Activated T-cell treated with anti-CD3 and anti-CD28 coated beads, Interleukin-2, amount 50 U/mL, for 72 hours (primary cell): ENCODE data around the gene TNFAIP1. TPM values are rescaled to one million over a fixed set of nuclear protein-coding genes. Genes with fewer than 3 reads are reported as not detected.
A peak's percentile ranks its signal among the peaks of the same experiment; 100 is the strongest.

Experiments
- ATAC-seq, 2 donors: fragments of 150-1000 bp; cut with Tn5 transposase; replicated peaks in 1 of 2; 2 replicates each; pipeline ENCODE4 v1.10.0; 2021; ENCODE audit warnings: moderate library complexity in 2 of 2, mild to moderate bottlenecking in 1 of 2
- DNase-seq, 2 donors: peaks; one replicate each; pipeline ENCODE4 v3.0.0; 2021 to 2022; ENCODE audit warnings: mixed read lengths in 1 of 2
- H3K27ac Mint-ChIP-seq: one replicate; pipeline ENCODE4 v1.8.0; 2022; ENCODE audit warnings: mild to moderate bottlenecking, moderate library complexity, mixed read lengths
- H3K27me3 Mint-ChIP-seq: one replicate; pipeline ENCODE4 v1.8.0; 2022; ENCODE audit warnings: low read depth, mixed read lengths
- H3K36me3 Mint-ChIP-seq, 2 donors: one replicate each; pipeline ENCODE4 v1.8.0; 2022; ENCODE audit warnings: mixed read lengths in 2 of 2, mild to moderate bottlenecking in 1 of 2; ENCODE audit not compliant: insufficient read depth in 2 of 2
- H3K4me1 Mint-ChIP-seq: one replicate; pipeline ENCODE4 v1.8.0; 2022; ENCODE audit warnings: low read depth, mixed read lengths
- H3K4me3 Mint-ChIP-seq, 2 donors: one replicate each; pipeline ENCODE4 v1.8.0; 2022; ENCODE audit warnings: mild to moderate bottlenecking in 2 of 2, mixed read lengths in 2 of 2, moderate library complexity in 2 of 2
- H3K9me3 Mint-ChIP-seq, 2 donors: one replicate each; pipeline ENCODE4 v1.8.0; 2022; ENCODE audit warnings: mixed read lengths in 2 of 2
- total RNA-seq, 2 donors: library from RNA; stranded (reverse); gene quantifications; one replicate each; pipeline ENCODE4 v1.2.3, GENCODE V29; 2022

The TNFAIP1 gene
- total RNA-seq, 2 donors from 2014 or later = 20.9 to 22.1 TPM

- Mint-ChIP-seq H3K4me1 (peaks cover 17% of the 10 kb centered on the region), H3K27me3 (no peaks in the 10 kb centered on the region), H3K27ac (peak overlapping the region; percentile 16), H3K36me3 (peaks cover 0 to 3% of the 10 kb centered on the region in 2 donors), H3K4me3 (no peak overlapping the region), H3K9me3 (no peaks in the 10 kb centered on the region)
- DNase-seq = no peak
- ATAC-seq = no peak
These were observed 6.8 kb downstream of the TNFAIP1 start for GRCh38 chr17:28342313-28342712.

- ATAC-seq (no peak), DNase-seq (no peak)
- H3K36me3 Mint-ChIP-seq = peaks cover 0 to 5% of the 10 kb centered on the region in 2 donors
- H3K27ac Mint-ChIP-seq = no peak overlapping the region
- H3K4me1 Mint-ChIP-seq = peaks cover 5% of the 10 kb centered on the region
- H3K9me3 Mint-ChIP-seq = no peaks in the 10 kb centered on the region
- no peak overlapping the region for H3K4me3 Mint-ChIP-seq
- no peaks in the 10 kb centered on the region for H3K27me3 Mint-ChIP-seq
These were observed 8.0 kb downstream of the TNFAIP1 start for GRCh38 chr17:28343491-28343932.

DNA sequence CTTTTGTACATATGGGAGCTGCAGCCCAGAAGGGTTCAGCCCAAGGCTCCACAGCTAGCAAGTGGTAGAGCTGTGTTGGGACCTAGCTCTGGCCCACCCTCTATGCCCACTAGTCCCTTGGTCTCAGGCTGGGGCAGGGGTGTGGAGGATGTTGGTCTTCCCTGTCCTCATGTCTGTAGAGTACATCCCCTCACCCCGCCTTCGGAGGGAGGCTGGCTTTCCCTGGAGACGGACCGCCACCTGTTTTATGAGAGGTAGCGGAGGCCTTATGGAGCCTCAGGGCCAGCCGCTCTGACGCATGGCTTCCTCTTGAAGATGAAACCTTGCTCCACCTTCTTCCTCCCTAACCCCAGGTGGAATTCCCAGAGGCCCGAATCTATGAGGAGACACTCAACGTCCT is 8.4 kb downstream of the TNFAIP1 start:
- H3K36me3 Mint-ChIP-seq = peaks cover 0 to 5% of the 10 kb centered on the region in 2 donors
- ATAC-seq (no peak), DNase-seq (no peak)
- H3K4me3 Mint-ChIP-seq = no peak overlapping the region
- no peak overlapping the region for H3K27ac Mint-ChIP-seq
- peaks cover 4% of the 10 kb centered on the region for H3K4me1 Mint-ChIP-seq
- no peaks in the 10 kb centered on the region for H3K9me3 Mint-ChIP-seq
- H3K27me3 Mint-ChIP-seq = no peaks in the 10 kb centered on the region

GRCh38 chr17:28344435-28344901 is 8.9 kb downstream of the TNFAIP1 start:
- H3K9me3 Mint-ChIP-seq = no peaks in the 10 kb centered on the region
- no peak for DNase-seq
- peaks cover 4% of the 10 kb centered on the region for H3K4me1 Mint-ChIP-seq
- H3K27ac Mint-ChIP-seq = no peak overlapping the region
- H3K36me3 Mint-ChIP-seq = peaks cover 0 to 5% of the 10 kb centered on the region in 2 donors
- peak in 1 of 2 donors; percentile 12 for ATAC-seq
- no peaks in the 10 kb centered on the region for H3K27me3 Mint-ChIP-seq
- H3K4me3 Mint-ChIP-seq = no peak overlapping the region

DNA sequence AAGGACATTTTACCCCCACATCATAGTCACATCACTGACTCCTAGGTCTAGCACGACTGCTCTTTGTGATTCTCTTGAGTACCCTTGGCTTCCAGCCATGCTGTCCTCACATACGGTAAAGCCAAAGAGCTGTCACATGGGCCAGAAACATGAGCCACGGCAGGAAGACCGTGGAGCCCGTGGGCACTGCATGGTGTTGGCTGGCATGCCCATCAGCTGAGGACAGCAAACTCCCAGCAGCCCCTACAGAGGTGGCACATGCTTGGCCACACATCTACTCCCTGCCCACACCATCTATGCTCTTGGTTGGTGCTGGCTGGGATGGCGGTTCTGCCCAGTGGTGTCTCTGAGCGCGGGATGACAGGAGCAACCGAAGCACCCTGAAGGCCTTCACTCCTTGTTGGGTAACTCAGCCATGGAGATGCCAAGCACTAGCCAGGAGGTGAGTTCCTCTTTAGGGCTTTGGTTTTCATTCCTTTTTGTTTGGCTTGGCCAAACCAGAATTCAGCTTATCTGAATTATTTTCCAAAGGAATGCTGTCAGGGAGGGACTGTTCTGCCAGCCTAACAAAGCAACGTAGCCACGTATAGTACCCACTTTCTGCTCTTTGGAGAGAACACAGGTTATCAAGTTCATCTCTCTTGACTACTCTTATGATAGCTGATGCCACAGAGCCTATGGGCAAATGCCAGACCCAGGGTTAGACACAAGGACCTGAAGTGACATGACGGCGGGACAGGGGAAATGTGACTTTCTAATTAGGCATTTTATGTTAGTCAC is 10.0 kb downstream of the TNFAIP1 start:
- no peak overlapping the region for H3K27ac Mint-ChIP-seq
- H3K36me3 Mint-ChIP-seq = peaks cover 0 to 7% of the 10 kb centered on the region in 2 donors
- no peaks in the 10 kb centered on the region for H3K9me3 Mint-ChIP-seq
- ATAC-seq (no peak), DNase-seq (no peak)
- no peaks in the 10 kb centered on the region for H3K27me3 Mint-ChIP-seq
- peaks cover 4% of the 10 kb centered on the region for H3K4me1 Mint-ChIP-seq
- H3K4me3 Mint-ChIP-seq = no peak overlapping the region

GRCh38 chr17:28346199-28346580 is 10.6 kb downstream of the TNFAIP1 start:
- peak overlapping the region; percentile 22 for H3K27ac Mint-ChIP-seq
- no peaks in the 10 kb centered on the region for H3K27me3 Mint-ChIP-seq
- H3K36me3 Mint-ChIP-seq = peaks cover 1 to 9% of the 10 kb centered on the region in 2 donors

DNA sequence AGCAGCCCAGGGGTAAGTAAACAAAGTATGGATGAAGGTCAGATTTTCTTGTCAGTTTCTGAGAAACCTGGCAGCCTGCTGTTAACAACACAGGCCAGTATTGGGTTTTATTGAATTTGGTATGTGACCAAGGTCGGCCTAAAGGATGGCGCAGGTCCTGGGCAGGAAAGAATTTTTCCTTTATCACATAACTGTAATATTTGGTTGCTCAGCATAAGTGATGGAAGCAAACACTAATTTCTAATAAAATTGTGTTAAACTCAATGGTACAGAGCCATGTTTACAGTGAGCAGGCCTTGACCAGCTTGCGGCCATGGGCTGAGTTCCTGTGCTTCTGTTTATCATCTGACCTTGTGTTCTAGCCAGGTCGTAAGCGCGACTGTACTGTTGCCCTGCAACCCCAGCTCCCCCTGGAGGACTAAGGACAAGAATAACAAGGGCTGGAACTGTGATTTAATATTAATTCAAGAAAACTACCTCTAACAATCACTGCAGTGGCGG is 11.2 kb downstream of the TNFAIP1 start:
- H3K9me3 Mint-ChIP-seq = no peaks in the 10 kb centered on the region
- no peak overlapping the region for H3K4me3 Mint-ChIP-seq
- peaks cover 1 to 9% of the 10 kb centered on the region in 2 donors for H3K36me3 Mint-ChIP-seq
- H3K27me3 Mint-ChIP-seq = no peaks in the 10 kb centered on the region
- no peak overlapping the region for H3K27ac Mint-ChIP-seq
- ATAC-seq (no peak), DNase-seq (no peak)
- peaks cover 4% of the 10 kb centered on the region for H3K4me1 Mint-ChIP-seq

More at GRCh38 chr17:28346199-28346580, 10.6 kb downstream of the TNFAIP1 start:
- Mint-ChIP-seq H3K4me1 (peaks cover 4% of the 10 kb centered on the region), H3K4me3 (no peak overlapping the region), H3K9me3 (no peaks in the 10 kb centered on the region)
- DNase-seq (no peak), ATAC-seq (no peak)

GRCh38 chr17:28347261-28347891 is 11.8 kb downstream of the TNFAIP1 start:
- H3K4me1 Mint-ChIP-seq = peaks cover 4% of the 10 kb centered on the region
- H3K9me3 Mint-ChIP-seq = no peaks in the 10 kb centered on the region
- ATAC-seq (no peak), DNase-seq (no peak)
- H3K27me3 Mint-ChIP-seq = no peaks in the 10 kb centered on the region
- H3K4me3 Mint-ChIP-seq = no peak overlapping the region
- no peak overlapping the region for H3K27ac Mint-ChIP-seq
- peaks cover 1 to 9% of the 10 kb centered on the region in 2 donors for H3K36me3 Mint-ChIP-seq

DNA sequence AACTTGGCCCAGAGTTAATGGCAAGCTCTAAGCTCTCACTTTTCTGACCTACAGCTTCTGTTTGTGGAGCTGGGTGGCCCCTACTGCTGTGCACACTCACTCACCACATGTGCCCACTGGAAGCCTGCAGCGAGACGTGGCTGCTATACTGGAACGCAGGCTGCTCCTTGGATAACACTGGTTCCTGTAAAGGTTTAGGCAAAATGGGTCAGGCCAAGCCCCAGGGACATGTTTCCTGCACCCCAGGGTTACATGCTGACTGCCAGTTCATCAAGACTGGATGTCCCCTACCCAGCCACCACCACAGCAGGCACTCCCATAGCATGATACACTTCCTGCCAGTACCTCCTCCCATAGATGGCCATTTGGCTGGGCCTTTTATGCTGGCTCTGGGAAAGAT is 13.4 kb downstream of the TNFAIP1 start:
- Mint-ChIP-seq H3K4me3 (no peak overlapping the region), H3K27ac (no peak overlapping the region), H3K27me3 (no peaks in the 10 kb centered on the region), H3K9me3 (no peaks in the 10 kb centered on the region), H3K4me1 (no peaks in the 10 kb centered on the region), H3K36me3 (peaks cover 3 to 9% of the 10 kb centered on the region in 2 donors)
- ATAC-seq = no peak
- no peak for DNase-seq

GRCh38 chr17:28350271-28350670 is 14.7 kb downstream of the TNFAIP1 start:
- H3K4me1 Mint-ChIP-seq = no peaks in the 10 kb centered on the region
- no peak overlapping the region for H3K4me3 Mint-ChIP-seq
- no peaks in the 10 kb centered on the region for H3K9me3 Mint-ChIP-seq
- ATAC-seq (no peak), DNase-seq (no peak)
- H3K36me3 Mint-ChIP-seq = peaks cover 3 to 9% of the 10 kb centered on the region in 2 donors
- H3K27me3 Mint-ChIP-seq = no peaks in the 10 kb centered on the region
- peak overlapping the region; percentile 51 for H3K27ac Mint-ChIP-seq

DNA sequence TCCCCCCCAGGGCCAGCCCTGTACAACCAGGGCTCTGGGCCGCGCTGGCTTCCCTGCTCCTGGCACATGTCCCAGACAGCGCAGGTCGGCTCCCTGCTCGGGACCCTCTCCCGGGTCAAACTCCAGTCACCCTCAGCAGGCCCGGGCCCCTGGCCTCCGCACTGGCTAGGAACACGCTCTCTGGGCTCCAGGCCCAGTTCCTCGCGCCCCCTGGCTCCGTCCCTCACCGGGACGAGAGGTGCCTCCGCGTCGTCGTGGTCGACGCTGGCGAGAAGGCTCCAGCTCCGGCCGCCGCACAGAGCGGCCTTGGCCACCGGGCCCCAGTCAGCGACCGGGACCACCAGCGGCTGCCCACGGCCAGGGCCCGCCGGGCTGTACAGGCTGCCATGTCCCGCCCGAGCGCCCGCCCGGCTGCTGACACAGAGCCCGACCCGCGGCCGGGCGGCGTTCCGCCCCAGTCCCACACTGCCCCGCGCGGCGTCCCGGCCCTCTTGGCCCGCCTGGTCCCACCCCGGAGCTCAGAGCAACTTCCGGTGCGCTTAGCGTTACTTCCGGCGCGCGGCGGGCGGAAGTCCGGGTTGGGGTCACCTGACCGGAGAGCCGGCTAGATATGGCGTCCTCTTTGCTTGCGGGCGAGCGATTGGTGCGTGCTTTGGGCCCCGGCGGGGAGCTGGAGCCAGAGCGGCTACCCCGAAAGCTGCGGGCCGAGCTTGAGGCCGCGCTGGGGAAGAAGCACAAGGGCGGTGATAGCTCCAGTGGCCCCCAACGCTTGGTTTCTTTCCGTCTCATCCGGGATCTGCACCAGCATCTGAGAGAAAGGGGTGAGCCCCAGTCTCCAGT is 21.7 kb downstream of the TNFAIP1 start, which contains the start of gene POLDIP2:
Gene POLDIP2, minus strand, starts transcription at position 467 of the 840 bp plus-strand sequence. Its CDS starts 79 bp downstream, at position 388.
- no peaks in the 10 kb centered on the region for H3K9me3 Mint-ChIP-seq
- H3K27me3 Mint-ChIP-seq = no peaks in the 10 kb centered on the region
- peak; percentile 99 to 100 for ATAC-seq
- H3K27ac Mint-ChIP-seq = peak within 1 kb of the TSS; percentile 100
- H3K4me1 Mint-ChIP-seq = peaks cover 24% of the 10 kb centered on the region
- peak within 1 kb of the TSS; percentile 97 to 99 for H3K4me3 Mint-ChIP-seq
- peaks cover 4 to 5% of the 10 kb centered on the region in 2 donors for H3K36me3 Mint-ChIP-seq
- peak; percentile 97 to 98 for DNase-seq

- no peaks in the 10 kb centered on the region for H3K9me3 Mint-ChIP-seq
These were observed 22.3 kb downstream of the TNFAIP1 start for GRCh38 chr17:28357901-28358197.

More at GRCh38 chr17:28357901-28358197, 22.3 kb downstream of the TNFAIP1 start:
- Mint-ChIP-seq H3K27ac (peak overlapping the region; percentile 100), H3K27me3 (no peaks in the 10 kb centered on the region), H3K4me1 (peaks cover 24% of the 10 kb centered on the region), H3K36me3 (peaks cover 4% of the 10 kb centered on the region in 2 donors), H3K4me3 (peak overlapping the region; percentile 97 to 99)
- DNase-seq (no peak), ATAC-seq (no peak)
